DOHH2 (cell line): ENCODE measurements around the gene DENND1A.

Source experiments
- CTCF ChIP-seq: fragments of 200-600 bp; sonication (generic); IDR thresholded peaks from one replicate; pipeline ENCODE4 v1.5.1; 2014; ENCODE audit warnings: antibody characterized with exemption, mild to moderate bottlenecking, low read depth, low read length; ENCODE audit not compliant: poor library complexity, severe bottlenecking
- EZH2phosphoT487 ChIP-seq: fragments of 200-600 bp; sonication (generic); IDR thresholded peaks from 2 replicates; pipeline ENCODE4 v1.6.1; 2017; ENCODE audit warnings: borderline replicate concordance, mild to moderate bottlenecking, antibody characterized with exemption, low read length, moderate library complexity, mixed read lengths

GRCh38 chr9:123338710-123339665 lies 590.9 kb downstream of the DENND1A start:
- no peak for TF ChIP-seq CTCF
- no peak for TF ChIP-seq EZH2phosphoT487
